HG03571 (cell line): Measurements from ENCODE around the gene RNF207.

Experiments
- ATAC-seq: cut with Tn5 transposase; IDR thresholded peaks from one replicate; pipeline ENCODE4 v1.9.1; 2021; ENCODE audit not compliant: unreplicated experiment

The RNF207 gene

GRCh38 chr1:6247651-6248050 lies 41.7 kb downstream of the RNF207 start:
- no peak for ATAC-seq

- no peak for ATAC-seq
These were observed 42.4 kb downstream of the RNF207 start for GRCh38 chr1:6248161-6248776.

DNA sequence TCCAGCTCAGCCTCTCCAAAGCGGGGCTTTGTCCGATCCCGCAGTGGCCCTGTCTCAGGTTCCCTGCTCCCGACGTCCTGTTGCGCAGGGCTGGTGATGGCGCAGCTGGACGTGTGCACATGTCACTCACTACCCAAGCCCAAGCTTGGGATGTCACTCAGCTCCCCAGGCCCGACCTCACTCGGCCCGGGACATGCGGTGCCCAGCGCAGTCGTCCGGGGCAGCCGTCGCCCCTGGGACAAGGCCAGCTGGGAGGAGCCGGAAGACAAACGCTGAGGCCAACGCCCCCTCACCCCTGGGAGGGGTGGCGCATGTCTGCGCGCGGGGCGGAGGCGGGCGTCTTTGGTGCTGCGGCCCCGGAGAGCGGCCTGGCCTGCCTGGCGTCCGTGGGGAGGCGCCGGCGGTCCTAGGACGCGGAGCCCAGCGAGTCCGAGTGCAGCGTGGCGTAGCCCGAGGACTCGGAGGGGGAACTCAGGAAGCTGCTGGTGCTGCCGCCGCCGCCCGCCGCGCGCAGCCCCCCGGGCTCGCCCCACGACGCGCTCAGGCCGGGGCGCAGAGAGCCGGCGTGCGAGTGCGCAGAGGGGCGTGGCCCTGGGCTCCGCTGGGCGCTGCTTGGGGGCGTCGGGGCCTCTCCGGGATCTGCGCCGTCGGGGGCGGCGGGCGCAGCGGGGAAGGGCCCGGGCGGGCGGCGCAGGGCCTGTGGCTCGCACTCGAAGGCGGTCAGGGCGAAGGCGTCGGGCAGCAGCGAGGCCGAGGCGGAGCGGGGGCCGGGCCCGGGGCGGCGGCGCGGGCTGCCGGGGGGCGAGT lies 43.2 kb downstream of the RNF207 start:
- ATAC-seq = no peak

GRCh38 chr1:6249739-6250689 lies 44.1 kb downstream of the RNF207 start:
- ATAC-seq = no peak

GRCh38 chr1:6251233-6251632 lies 45.3 kb downstream of the RNF207 start:
- ATAC-seq = no peak

GRCh38 chr1:6251681-6252373 lies 45.9 kb downstream of the RNF207 start:
- ATAC-seq = no peak

GRCh38 chr1:6252374-6252710 lies 46.4 kb downstream of the RNF207 start:
- ATAC-seq = no peak

DNA sequence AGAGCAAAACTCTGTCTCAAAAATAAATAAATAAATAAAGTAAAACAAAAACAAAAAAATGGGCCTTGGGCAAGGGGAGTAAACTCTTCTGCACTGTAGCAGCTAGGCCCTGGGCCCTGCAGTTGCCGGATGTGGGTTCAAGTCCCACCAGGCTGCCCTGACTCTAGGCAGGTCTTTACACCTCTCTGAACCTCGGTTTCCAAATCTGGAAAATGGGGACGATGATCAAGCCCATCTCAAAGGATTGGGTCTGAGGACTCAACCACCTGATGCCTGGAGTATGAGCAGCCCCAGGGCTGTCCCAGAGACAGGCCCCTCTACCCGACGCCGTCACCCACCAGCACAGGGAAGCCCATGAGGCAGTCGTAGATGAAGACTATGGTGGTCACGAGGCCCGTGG lies 47.5 kb downstream of the RNF207 start:
- ATAC-seq = no peak

- ATAC-seq = no peak
These were observed 48.8 kb downstream of the RNF207 start for GRCh38 chr1:6254691-6255090.

GRCh38 chr1:6256645-6257044 lies 50.7 kb downstream of the RNF207 start:
- no peak for ATAC-seq

GRCh38 chr1:6257541-6258069 lies 51.7 kb downstream of the RNF207 start:
- ATAC-seq = no peak

GRCh38 chr1:6258675-6259074 lies 52.8 kb downstream of the RNF207 start:
- no peak for ATAC-seq

GRCh38 chr1:6259491-6260362 lies 53.8 kb downstream of the RNF207 start:
- ATAC-seq = peak; percentile 52

DNA sequence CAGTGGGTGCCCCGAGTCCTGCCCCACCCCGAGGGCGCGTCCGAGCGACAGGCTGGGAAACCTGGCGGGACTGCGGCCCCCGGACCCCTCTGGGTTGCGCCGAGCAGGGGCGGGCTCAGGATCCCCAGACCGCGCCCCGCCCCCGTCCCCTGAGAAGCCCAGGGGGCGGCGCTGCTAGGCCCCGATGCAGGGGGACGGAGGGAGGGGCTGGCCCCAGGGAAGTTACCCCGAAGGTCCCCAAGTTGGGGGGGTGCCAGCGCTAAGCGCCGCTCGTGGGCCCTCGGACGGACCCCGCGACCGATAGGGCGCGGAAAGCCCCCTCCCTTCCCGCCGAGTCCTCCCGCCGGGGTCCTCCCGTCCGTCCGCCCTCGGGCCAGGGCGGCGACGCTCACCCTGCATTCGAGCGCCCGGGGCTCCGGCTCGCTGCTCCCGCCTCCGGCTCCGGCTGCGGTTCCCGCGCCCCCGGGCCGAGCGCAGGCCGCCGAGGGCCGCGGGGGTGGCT lies 54.6 kb downstream of the RNF207 start:
- ATAC-seq = no peak

GRCh38 chr1:6260961-6261614 lies 55.2 kb downstream of the RNF207 start, which contains the start of gene GPR153:
Gene GPR153 (minus strand): TSS chr1:6261098. CDS start chr1:6254905, 6,193 bp downstream.
- ATAC-seq = no peak

GRCh38 chr1:6261615-6261995 lies 55.7 kb downstream of the RNF207 start:
- no peak for ATAC-seq

DNA sequence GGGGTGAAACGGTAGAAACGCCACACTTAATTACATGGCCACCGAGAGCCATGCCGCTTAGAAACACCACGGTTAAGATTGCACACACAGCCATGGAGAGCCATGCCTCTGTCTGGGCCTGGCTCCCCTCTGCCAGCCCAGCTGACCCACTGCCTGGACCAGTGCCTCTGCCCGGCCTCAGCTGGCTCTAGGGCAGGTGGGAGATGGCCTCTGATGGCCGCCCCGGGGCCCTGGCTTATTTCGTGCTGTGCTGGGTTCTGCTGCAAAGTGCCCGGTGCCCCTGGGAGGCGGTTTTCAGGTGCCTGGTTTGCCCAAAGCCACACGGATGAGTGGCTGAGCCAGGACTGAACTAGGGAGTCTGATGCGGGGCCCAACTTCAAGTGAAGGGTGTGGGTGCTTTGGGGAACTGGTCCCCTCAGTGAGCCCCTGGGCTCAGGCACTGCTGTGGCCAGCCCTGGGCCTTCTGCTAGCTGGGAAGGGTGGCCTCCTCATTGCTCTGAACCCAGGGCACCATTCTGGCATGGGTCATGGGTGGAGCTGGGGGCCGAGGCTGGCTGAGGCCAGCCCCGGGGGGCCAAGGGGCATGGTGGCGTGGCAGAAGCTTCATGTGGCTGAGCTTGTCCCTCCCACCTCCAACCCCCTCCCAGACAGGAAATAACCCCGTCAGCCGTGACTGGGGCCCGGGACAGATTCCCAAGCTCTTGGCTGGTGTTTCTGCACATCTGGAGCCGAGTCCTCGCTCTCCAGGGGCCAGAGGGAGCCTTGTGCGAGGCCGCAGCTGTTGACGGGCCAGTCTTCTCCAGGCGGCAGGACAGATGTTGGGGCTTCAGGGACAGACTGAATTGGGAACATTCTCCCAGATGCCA lies 56.9 kb downstream of the RNF207 start:
- ATAC-seq = no peak

GRCh38 chr1:6263716-6264115 lies 57.8 kb downstream of the RNF207 start:
- ATAC-seq = no peak
